ENCODE results near the gene TCAF1. TPM values are rescaled to one million over a fixed set of nuclear protein-coding genes. Genes with fewer than 3 reads are reported as not detected.
"Not testable (repeated sequence)": the region's sequence is repeated elsewhere in the genome, so short reads cannot be mapped to it uniquely, and the experiment has no call there.

Gene TCAF1
- total RNA-seq, 1 experiment from 2014 or later = 42.0 TPM

DNA sequence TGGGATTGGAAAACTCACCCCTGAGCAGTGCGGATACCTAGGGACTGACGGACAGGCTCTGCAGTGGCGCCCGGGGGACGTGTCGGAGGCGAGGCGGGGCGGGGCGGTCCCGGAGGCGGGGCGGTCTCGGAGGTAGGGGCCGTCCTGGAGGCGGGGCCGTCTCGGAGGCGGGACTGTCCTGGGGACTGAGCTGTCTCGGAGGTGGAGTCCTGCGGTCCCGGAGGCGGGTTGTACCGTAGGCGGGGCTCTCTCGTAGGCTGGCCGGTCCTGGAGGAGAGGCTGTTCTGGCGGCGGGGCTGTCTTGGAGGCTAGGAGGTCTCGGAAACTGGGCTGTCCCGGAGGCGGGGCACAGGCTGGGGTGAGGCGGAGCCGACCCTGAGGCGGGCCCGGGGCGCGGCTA is 65.4 kb downstream of the TCAF1 start:
- H3K27me3 ChIP-seq, H3K9me3 ChIP-seq, H3K36me3 ChIP-seq, H3K4me3 ChIP-seq: not testable (repeated sequence)
- DNase-seq = peak; percentile 83

DNA sequence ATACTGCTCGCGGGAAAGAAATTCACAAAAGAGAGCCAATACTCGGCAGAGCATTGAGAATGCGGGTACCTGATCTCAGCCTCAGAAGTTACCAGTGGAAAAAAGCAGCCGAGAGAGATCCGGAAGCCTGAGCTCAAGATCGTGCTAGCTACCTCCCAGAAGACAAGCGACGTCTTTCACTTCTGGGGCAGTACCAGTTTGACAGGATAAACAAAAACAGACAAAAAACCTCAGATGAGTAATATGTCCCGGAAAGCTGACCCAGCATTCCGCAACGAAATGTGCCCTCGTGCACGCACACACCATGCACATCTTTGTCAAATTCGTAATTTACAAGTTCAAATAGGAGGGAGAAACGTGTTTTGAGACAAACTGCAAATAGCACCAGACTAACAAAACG is 65.9 kb downstream of the TCAF1 start:
- not testable (repeated sequence) for DNase-seq, H3K9me3 ChIP-seq, H3K4me3 ChIP-seq, H3K36me3 ChIP-seq, H3K27me3 ChIP-seq

DNA sequence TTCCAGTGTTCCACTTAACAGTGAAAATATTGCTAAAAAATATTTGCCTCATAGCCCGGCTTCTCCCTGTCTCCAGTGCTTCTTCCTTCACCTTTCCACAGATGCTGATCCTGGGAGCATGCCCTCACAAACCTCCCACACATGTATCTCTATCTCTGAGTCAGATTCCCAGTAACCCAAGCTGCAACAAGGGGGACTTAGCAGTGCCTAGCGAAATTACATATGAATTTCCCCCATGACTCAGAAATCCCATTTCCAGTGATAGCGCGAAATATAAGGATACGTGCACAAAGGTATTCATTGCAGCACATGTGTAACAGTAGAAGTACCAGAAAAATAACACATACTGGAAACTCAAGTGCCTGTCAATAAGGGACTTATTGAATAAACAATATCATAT is 75.4 kb downstream of the TCAF1 start:
- H3K4me3 ChIP-seq, H3K9me3 ChIP-seq, H3K36me3 ChIP-seq, H3K27me3 ChIP-seq, DNase-seq: not testable (repeated sequence)

DNA sequence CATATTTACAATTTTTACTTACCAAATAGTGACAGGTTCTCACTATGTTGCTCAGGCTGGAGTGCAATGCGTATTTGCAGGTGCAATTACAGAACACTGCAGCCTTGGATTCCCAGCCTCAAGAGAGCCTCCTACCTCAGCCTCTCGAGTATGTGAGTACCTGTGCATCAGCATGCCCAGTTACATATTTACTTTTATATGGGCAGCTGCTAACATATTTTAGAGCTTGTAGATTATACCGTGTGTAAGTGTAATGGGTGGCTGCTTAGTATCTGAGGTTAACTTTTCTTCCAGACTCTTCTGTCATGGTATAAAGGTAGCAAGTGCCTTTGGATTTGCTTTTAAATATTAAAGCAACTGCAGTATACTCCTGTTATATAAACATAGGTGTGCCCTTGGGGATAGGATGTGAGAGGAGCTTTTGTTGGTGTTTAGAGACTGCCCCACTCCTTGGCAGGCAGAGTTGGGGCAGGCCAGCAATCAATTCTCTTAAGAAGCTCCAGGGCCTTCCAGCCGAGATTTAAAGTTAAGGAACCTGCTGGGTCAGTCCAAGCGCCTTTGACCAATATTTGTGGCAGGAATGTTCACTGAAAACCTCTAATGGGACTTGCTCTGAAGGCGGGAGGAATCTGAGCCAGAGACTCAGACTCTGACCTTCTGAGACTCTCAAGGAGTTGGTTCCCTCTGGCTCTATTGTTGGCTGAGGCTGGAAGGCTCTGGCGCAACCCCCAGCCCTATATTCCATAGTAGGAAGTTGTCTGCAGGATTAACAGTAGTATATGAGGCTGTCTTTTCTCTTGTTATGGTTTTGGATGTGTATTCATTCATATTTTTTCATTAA is 77.5 kb downstream of the TCAF1 start:
- DNase-seq, H3K27me3 ChIP-seq, H3K9me3 ChIP-seq, H3K36me3 ChIP-seq, H3K4me3 ChIP-seq: not testable (repeated sequence)

DNA sequence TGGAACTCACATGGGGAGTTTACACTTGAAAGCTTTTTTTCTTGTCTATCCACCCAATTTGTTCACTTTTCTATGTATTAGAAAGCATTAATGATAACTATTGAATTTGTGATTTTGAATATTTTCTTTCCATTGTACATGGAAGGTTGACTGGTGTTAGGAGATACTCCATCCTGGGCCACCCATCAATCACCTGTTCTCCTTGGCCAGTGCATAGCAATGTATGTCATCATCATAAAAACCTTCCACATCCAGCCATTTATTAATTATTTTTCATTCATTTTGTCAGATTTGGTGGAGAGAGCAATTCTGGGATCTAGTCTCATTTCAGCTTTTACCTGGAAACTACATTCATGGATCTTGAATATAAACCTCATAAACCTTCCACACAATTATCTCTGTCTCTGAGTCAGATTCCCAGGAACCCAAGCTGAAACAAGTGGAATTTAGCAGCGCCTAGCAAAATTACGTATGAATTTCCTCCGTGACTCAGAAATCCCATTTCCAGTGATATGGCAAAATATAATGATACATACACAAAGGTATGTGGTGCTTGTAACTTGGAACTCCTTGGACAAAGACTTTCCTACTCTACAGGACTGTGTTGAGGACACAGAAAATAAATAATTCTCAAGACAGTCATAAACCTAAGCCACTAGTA is 78.2 kb downstream of the TCAF1 start:
- not testable (repeated sequence) for DNase-seq, H3K9me3 ChIP-seq, H3K27me3 ChIP-seq, H3K36me3 ChIP-seq, H3K4me3 ChIP-seq

DNA sequence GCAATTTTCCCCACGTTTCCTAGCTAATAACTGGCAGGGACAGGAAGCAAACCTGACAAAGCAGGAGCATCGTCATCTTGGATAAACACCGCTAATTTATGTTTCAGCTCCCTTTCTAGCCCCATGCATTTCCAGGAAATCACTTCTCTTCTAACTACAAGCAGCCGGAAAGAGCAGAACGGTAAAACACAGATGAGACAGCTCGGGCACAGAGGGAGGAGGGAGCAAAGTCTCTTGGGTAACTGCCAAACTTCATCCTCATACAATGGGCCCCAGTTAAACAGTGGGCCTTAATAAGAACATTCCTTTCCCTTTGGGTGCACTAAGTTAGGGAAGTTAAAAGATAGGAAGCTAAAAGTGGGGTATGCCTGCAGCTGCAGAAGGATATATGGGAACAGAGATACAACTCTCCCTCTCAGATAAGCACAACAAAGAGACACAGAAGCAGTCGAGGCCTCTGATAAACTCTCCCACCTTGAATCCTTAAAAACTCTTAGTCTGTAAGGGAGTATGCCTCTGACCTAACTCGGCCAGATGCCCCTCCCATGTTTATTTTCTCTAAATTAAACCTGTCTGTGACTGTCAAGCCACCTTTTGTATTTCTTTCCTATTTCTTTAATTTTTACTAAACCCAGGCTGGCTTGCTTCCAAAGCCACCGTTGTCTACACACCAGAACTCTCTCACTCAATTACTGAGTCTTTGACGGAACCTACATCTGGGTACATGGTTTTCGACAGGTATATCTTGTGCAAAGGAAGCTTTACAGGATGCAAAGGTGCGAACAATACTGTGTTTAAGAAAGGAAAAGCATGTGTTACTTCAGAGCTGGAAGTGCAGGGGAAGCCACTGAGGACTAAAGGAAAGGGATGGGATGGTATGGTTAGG is 80.3 kb downstream of the TCAF1 start:
- DNase-seq, H3K36me3 ChIP-seq, H3K4me3 ChIP-seq, H3K9me3 ChIP-seq, H3K27me3 ChIP-seq: not testable (repeated sequence)

DNA sequence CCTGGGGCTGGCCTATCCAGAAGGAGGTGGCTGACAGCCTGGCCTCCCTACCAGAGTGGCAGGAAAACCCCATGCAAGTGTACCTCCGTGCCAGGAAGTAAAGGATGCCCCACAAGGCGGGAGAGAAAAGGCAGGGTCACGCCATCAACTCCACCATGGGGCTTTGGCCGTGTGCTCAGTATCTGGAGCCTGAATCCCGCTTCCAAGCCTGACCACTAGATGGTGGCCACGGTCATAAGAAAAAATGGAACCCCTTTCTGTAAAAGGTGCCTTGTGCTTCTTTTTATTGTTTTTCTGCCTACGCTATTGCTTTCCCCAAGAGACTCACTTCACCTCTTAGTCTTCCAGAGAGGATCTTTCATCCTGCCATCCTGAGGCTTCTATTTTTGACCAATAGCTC is 84.1 kb downstream of the TCAF1 start:
- not testable (repeated sequence) for H3K4me3 ChIP-seq, H3K36me3 ChIP-seq, H3K9me3 ChIP-seq, H3K27me3 ChIP-seq, DNase-seq

DNA sequence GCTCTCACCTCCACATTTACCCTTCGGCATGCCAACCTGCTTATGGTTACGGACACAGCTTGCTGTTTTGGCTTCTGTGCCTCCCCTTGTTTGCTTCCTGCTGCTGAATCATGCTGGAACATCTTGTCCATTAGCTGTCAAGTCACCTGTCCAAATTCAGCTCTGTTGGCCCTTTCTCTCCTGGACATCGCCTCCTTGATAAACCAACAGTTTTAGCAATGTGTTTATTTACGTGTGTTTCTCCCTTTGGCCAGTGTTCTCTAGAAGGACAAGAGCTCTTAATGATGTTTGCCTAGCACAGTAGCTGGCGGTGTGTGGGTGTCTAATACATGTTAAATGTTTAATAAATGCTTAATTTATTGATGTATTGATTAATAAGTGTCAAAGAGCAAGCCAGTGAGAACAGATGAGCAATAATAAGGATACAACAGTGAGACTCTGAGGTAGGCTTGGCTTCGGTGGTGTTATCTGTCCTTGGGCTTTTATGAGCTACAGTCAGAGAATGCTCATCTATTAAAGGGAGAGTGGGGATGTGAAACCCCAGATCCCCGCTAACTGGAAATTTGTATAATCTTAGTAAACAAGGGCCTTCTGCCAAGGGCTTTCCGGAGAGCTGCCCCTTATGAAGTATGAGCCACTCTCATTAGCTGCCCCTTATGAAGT is 85.4 kb downstream of the TCAF1 start:
- H3K9me3 ChIP-seq, DNase-seq, H3K27me3 ChIP-seq, H3K4me3 ChIP-seq, H3K36me3 ChIP-seq: not testable (repeated sequence)

DNA sequence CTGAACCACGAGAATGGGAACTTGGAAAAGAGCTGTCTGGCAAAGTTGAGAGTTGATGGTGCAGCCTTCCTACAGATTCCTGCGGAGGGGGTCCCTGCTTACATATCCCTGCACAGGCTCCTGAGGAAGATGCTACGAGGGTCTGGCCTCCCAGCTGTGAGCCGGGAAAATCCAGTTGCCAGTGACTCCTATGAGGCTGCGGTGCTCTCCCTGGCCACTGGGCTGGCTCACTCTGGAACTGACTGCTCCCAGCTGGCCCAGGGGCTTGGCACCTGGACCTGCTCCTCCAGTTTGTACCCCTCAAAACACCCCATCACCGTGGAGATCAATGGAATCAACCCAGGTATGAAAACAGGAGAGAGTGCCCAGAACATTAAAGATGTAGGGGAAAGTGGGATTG is 91.3 kb downstream of the TCAF1 start:
- H3K4me3 ChIP-seq, DNase-seq, H3K9me3 ChIP-seq, H3K36me3 ChIP-seq, H3K27me3 ChIP-seq: not testable (repeated sequence)

DNA sequence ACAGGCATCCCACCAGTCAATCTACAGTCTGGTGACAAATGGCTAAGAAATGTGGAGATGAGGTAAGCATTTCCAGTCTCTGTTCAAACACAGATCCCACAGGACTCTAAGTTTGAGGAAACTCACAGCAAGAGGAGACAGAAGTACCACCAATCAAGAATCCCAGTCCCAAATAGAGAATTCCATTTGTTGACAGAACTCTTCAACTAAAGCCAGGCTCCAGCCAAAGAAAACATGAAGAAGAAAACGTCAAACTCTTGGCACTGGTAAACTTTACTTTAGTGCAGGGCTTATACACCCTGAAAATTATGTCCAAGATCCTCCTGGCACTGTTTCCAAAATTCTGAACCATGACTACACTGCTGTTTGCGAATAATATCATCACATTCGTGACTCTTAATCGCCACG is 95.3 kb downstream of the TCAF1 start:
- H3K36me3 ChIP-seq, H3K27me3 ChIP-seq, H3K4me3 ChIP-seq, H3K9me3 ChIP-seq: not testable (repeated sequence)
- peak; percentile 1 for DNase-seq

Other genes starting within 250 kb of the TCAF1 start
- gene CTAGE6, start 144.5 kb downstream of the TCAF1 start, total RNA-seq (2014; rRNA removed; shearing (Covaris generic); ENCODE audit: low replicate concordance) = not detected in 2 replicates
- not detected in 2 replicates for gene OR2F2, start 33.1 kb upstream of the TCAF1 start, total RNA-seq (2014; rRNA removed; shearing (Covaris generic); ENCODE audit: low replicate concordance)
- 0.49 TPM in 1 of 2 replicates, not detected in the other for gene OR2F1, start 52.7 kb upstream of the TCAF1 start, total RNA-seq (2014; rRNA removed; shearing (Covaris generic); ENCODE audit: low replicate concordance)
- not detected in 2 replicates for gene OR6B1, start 98.1 kb upstream of the TCAF1 start, total RNA-seq (2014; rRNA removed; shearing (Covaris generic); ENCODE audit: low replicate concordance)
- not detected in 2 replicates for gene OR2A5, start 146.8 kb upstream of the TCAF1 start, total RNA-seq (2014; rRNA removed; shearing (Covaris generic); ENCODE audit: low replicate concordance)
- not detected in 2 replicates for gene OR2A25, start 167.6 kb upstream of the TCAF1 start, total RNA-seq (2014; rRNA removed; shearing (Covaris generic); ENCODE audit: low replicate concordance)
- not detected in 2 replicates for gene OR2A12, start 184.1 kb upstream of the TCAF1 start, total RNA-seq (2014; rRNA removed; shearing (Covaris generic); ENCODE audit: low replicate concordance)
- not detected in 2 replicates for gene OR2A2, start 207.4 kb upstream of the TCAF1 start, total RNA-seq (2014; rRNA removed; shearing (Covaris generic); ENCODE audit: low replicate concordance)
- not detected in 2 replicates for gene OR2A14, start 221.0 kb upstream of the TCAF1 start, total RNA-seq (2014; rRNA removed; shearing (Covaris generic); ENCODE audit: low replicate concordance)

Measured in MG63 (cell line).